LoVo (cell line): ENCODE data around the gene CCDC91.
"Not testable (repeated sequence)": the region's sequence is repeated elsewhere in the genome, so short reads cannot be mapped to it uniquely, and the experiment has no call there.

Experiments
- DNase-seq: peaks from one replicate; pipeline ENCODE4 v3.0.0-alpha.2; 2016; ENCODE audit warnings: low spot score

Gene CCDC91

DNA sequence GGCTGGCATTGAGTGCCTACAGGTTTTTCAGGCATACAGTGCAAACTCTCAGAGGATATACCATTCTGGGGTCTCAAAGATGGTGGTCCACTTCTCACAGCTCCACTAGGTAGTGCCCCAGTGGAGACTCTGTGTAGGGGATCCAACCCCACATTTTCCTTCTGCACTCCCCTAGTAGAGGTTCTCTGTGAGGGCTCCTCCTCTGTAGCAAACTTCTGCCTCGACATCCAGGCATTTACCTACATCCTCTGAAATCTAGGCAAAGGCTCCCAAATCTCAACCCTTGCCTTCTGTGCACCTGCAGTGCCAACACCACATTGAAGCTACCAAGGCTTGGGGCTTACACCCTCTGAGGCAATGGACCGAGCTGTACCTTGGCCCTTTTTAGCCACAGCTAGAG lies 179.2 kb downstream of the CCDC91 start:
- no peak for DNase-seq

DNA sequence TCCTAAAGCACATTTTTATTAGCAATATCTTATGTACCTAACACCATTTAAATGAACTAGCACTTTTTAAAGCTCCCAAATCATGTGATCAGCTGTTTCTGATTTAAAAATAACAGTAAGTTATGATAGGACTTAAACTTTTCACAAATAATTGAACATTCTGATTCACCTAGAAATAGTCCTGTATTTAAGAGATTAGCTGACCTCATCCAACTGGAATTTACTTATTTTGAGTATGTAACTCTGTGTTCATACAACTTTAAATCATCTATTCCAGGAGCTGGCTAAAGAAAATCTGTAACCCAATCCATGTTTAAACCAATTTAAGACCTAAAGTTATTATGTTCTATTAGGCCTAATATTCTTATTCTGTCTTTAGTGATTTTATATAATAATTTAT lies 184.3 kb downstream of the CCDC91 start:
- DNase-seq, result no peak

DNA sequence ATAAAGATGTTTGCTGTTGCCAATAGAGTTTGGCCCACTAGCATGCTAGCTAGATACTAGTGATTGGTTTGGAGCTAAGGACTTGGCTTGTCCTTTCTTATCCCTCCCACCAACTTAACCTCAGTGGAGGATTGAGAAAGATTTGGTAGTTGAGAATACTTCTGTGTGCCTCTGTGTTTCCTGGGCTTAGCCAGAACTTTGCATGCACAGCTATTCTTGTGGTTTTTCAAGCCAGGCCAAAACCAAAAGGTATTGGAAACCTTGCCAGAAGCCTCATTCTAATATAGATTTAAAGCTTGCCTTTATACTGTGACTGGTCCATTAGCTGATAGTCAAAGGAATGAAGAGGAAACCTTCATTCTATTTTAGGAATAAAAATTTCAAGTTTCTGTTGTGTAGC lies 188.5 kb downstream of the CCDC91 start:
- no peak for DNase-seq

DNA sequence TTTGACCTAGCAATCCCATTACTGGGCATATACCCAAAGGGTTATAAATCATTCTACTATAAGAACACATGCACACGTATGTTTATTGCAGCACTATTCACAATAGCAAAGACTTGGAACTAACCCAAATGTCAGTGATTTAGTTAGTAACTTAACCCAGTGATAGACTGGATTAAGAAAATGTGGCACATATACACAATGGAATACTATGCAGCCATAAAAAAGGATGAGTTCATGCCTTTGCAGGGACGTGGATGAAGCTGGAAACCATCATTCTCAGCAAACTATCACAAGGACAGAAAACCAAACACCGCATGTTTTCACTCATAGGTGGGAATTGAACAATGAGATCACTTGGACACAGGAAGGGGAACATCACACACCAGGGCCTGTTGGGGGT lies 189.5 kb downstream of the CCDC91 start:
- not testable (repeated sequence) for DNase-seq

DNA sequence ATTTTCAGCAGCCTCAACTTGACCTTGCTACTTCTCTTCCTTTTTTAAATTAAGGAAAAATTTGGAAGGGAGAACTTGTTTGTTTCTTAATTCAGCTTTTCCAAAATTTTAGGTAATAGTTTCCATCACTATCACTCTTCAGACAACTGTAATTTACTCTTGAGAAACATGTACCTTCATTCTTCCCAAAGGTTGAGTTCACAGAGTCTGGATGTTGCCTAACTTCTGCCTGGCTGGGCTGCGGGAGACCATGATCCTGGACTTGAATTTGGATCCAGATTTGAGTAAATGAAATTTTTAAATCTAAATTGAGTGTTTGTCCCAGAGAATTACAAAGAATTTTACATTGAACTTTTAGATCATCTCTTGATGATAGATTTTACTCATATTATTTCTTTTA lies 193.1 kb downstream of the CCDC91 start:
- DNase-seq, result no peak

DNA sequence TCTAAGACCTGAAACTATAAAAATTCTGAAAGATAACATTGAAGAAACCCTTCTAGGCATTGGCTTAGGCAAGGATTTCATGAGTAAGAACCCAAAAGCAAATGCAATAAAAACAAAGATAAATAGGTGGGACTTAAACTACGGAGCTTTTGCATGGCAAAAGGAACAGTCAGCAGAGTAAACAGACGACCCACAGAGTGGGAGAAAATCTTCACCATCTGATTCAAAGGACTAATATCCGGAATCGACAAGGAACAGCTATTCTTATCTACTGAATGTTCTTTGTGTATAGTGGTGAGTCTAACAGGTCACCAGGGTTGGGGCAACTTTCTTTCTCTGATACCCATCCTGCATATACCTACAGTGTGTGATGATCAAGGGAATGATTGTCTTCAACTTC lies 198.6 kb downstream of the CCDC91 start:
- DNase-seq, result no peak

DNA sequence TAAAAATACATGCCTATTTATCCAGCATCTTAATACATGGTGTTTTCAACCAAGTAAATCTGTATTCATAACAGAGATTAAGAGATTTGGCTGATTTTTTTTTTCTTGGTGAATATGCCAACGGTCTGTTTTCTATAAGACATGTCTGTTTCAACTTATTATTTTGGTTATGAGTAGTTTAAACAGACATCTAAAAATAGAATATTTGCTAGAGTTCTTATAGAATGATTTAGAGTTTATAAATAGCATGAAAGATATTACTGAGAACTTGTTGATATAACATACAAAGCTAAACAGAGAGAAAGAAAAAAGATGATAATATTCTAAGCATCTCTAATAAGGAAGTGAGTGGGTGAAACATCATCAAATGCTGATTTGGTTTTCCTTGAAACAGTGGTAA lies 199.9 kb downstream of the CCDC91 start:
- no peak for DNase-seq

DNA sequence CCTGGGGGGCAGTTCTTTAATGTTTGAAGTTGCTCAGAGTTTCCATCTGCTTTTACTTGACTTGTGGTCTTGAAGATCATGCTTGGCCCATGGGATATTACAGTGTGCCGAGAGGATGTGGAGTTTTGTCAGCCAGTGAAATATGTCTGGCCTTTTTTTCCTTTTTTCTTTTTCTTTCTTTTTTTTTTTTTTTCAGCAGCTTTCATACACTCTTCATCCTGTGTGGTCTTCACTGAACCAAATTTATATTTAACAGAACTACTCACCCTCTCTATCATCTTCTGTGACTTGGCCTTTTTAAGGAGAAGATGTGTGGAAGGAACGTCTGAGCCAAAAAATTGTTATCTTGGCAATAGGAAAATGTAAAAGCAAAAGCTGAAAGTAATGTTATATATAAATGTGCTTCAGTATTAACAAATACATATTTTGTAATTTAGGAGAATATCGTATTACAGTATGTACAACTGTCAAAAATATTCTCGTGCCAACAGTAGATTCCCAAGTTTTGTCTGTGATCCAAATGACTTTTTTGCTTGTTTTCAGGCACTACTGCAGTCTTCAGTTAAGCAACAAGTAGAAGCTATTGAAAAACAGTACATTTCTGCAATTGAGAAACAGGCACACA lies 200.6 kb downstream of the CCDC91 start:
- no peak for DNase-seq

DNA sequence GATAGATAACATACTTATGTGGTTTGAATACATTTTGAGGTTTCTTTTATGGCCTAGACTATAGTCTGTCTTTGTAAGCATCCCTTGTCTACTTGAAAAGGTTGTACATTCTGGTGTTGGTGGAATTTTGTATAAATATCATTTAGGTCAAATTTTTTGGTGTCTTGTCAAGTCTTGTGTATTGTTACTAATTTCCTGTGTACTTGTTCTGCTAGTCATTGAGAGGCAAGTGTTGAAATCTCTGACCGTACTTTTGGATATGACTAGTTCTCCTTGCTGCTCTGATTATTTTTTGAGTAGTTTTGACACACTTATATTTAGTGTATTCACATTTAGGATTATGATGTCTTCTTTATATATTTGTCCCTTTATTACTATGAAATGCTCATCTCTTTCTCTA lies 219.6 kb downstream of the CCDC91 start:
- DNase-seq, result no peak

DNA sequence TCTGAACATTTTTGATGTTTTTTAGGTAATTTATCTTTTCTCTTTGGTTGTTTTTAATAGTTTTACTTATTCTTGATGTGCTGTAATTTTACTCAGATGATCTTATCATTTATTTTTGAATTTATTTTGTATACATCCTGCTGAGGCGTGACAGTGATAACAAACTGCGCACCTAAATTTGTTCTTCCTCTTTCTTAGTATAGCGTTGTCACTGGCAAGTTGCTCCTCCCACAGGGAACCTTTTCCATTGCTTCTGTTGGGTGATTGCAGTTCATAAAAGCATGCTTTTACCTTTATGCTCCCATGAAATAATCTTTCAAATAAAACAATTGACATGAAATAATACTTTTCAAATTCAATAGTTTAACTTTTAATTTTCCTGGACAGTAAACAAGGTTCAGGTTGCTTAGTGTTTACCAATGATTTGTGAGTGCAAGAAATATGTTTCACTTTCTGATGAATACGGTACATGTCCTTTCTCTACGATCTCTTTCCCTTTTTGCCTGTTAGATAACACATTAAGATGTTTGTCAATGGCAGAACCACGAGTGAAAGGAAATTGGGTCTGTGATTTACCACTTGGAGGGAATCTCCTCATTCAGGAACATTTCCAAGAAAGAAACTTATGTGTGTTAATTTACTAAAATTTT lies 223.3 kb downstream of the CCDC91 start:
- DNase-seq, result no peak

DNA sequence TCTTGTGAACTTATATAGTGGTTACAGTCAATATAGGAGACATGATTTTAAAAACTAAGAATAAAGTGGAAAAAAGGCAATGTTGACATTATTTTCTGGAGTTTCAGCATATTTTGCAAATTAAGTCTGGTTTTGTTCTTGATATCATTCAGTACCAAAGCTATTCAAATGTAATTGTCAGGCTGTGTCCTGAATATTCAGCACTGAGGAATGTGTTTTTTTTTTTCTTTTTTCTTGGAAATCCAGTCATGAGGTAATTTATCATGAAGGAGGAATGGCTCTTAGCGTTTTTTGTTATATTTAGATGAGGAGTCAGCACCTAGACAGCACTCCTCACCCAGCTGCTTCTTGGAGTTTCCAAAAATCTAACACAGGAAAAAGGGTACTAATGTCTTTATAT lies 225.5 kb downstream of the CCDC91 start:
- no peak for DNase-seq

DNA sequence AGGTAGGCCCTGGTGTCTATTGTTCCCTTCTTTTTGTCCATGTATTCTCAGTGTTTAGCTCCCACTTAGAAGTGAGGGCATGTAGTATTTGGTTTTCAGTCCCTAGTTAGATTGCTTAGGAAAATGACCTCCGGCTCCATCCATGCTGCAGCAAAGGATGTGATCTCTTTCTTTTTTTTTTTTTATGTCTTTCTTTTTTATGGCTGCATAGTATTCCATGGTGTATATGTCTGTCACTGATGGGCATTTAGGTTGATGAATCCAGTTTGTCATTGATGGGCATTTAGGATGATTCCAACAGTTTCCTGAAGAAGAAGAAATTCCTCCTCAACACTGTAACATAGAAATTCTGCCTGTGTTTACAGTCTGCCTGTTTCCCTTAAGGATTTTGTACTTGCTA lies 231.1 kb downstream of the CCDC91 start:
- DNase-seq, result no peak

DNA sequence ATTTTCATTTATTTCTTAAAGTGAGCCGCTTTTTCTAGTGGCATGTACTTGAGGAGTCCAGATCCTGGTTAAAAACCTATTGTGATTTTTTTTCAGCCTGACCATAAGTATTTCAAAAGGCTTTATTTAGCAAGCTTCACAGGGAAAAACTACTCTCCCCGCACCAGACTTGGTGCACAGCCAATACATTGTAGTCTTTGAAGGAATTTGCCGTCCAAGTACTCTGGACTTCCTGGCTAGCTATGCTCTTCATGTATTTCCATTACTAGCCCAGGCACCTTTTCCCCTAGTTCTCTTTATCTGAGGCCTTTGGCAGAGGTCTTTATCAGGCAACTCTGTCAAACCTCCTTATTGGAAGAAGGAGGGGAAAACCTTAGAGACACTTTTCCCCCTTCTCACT lies 234.7 kb downstream of the CCDC91 start:
- DNase-seq, result no peak

DNA sequence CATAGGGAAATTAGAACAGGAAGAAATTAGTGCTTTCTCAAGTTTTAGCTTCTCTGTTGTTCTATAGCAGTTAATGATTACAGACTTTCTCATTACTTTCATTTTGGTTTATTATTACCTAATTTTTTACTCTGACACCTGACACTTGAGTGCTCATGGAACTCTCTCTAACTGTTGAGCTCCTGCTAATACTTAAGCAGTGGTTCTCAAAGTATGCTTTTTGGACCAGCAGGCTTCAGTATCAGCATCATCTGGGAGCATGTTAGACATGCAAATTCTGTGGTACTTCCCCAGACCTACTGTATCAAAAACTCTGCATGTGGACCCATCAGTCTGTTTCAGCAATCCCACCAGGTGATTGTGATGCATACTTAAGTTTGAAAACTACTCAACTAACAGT lies 235.3 kb downstream of the CCDC91 start:
- no peak for DNase-seq

DNA sequence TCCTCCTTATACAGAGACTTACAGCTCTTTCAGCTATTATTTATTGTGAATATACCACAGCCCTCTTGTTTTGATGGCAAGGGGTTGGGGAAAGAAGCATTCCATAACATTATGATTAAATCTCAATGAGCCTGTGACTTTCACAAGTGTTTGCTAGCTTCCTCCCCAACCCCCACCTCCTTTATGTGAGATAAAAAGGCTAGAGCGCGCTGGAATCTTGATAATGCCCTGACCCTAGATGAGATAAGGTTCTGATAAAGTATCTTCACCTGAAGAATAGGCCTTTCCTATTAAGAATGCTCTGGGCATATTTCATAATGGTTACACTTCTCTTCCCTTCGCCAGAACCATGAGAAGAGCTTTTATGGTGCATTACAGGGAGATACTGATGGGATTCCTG lies 236.8 kb downstream of the CCDC91 start:
- no peak for DNase-seq

DNA sequence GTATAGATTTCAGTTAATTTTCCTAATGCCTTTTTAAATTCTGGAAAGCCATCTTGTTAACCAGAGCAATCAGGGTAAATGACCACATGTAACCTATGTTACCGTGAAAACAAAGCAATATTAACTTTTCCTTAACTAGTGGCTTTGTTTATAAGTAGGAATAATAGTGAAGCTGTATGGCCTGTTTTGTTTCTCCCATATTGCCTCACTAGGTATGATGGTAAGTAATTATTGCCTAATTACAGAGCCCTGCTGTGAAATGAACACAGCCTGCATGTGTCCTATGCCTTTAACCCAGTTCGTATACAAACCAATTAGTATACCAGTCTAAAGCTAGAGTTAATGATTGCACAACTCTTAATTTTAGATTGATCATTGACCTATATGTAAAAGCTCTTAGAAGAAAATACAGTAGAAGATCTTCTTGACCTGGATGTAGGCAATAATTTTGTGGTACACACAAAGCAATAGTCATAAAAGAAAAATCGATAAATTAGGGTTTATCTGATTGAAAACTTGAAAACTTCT lies 249.9 kb downstream of the CCDC91 start:
- no peak for DNase-seq

DNA sequence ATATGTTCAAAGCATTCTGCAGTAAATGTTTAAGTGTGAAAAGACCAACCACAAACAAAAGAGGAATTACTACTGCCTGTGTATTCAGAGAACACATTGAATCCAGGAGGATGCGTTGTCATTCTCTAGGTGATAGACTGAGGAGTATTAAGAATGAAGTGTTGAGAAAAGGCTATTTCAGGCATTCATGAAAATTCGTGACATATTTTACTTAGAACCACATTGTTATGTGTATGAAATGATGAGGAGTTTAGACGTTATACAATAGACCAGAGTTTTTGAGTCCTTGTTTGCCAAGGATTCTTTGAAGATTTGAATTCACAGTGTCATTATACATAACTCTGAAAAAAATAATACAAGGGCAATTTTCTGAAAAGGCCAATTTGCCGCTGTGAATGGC lies 251.8 kb downstream of the CCDC91 start:
- DNase-seq, result no peak

DNA sequence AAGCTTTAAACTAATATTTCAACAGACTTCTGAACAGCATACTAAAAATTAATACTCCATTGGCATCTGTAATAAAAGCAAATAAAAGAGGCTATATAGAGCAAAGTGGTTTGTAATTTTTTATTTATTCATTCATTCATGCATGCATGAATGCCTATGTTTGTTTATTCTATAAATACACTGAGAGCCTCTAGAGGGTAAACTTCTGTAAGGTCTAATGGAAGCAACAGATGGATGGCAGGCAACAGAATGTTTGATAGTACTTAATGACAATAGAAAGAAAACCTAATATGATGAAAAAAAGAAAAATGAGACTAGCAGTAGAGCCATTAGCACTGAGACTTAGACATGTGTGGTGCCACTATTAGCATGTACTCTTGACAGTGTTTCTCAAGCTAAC lies 253.1 kb downstream of the CCDC91 start:
- no peak for DNase-seq

DNA sequence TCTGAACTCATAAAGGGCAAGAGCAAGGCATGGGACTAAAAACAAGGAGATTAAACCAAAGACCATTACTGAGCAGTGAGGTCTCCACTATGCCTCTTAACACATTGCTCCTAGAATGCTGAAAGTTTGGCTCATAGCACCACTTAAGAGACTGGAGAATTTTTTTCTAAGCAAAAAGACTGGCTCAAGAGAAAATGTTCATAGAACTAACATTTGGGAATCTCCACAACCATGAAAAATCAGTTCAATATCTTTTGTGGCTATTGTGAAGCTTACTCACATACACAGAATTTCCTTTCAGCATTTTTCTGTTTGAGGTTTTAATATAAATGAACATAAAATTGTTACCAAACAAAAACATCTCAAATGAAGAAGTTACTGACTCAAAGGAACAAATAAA lies 255.8 kb downstream of the CCDC91 start:
- DNase-seq, result no peak

DNA sequence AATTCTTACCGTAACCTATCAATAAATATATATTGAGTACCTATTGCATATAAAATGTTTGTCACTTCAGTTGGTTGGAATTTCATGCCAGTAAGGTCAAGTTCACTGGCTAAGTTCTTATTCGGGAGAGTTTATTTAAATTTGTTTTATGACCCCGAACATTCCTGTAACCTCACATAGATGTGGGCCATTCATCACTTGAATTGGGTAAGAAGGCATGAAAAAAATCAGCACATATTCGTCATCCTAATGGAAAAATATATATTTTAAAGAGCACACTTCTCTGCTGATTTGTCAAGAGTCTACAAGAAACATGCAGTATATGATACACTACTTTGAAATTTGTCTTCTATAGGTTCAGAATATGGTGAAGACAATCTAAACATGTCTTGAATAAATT lies 263.4 kb downstream of the CCDC91 start:
- DNase-seq, result no peak

DNA sequence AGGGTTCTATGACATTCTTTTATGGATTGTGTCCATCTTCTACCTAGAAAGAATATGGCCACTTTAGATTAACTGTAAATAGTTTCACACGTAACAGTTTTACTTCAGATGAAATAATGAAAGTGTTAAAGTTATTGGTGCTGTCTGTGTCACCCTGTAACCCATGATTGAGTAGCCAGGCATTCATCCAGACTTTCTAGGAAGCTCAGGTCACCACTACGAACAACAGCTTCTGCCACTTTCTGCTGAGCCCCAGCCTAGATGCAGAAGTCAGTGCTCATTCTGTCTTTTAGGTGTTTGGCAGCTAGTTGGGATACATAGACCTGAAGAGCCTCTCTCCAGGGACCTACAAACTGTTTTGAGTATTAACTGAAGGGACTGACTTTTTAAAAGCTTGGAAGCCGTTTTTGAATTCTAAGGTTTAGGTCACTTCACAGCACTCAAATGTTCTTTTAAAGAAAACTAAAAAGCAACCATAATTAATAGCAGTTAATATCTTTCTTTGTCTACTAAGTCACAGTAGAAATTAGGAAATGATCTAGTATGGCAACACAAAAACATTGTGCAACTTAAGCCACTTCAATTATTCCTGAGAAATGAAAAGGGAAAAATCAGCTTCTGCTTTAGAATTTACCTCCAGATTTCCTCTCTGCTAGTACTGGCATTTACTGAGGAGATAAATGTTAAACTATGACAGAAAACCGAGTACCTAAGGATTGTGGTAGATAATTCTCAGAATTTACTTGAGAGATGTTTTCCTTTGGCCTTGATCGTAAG lies 266.9 kb downstream of the CCDC91 start:
- no peak for DNase-seq

DNA sequence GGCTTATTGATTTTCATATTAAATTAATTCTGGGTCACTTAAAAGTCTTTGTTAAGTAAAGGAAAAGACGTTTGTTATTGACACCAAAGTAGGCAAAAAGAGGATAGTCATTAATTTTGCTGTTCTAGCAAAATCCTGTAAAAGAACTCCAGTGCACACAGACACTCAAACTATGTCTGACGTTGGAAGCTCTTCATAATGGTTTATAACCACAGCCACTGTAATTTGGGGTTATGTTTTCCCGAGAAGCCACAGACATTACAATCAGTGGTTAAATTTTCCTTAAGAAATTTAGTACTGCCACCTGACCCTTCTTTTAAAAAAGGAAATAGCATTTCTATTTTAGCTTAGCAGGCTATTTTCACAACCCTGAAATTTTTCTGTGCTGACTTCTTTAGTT lies 267.5 kb downstream of the CCDC91 start:
- no peak for DNase-seq

DNA sequence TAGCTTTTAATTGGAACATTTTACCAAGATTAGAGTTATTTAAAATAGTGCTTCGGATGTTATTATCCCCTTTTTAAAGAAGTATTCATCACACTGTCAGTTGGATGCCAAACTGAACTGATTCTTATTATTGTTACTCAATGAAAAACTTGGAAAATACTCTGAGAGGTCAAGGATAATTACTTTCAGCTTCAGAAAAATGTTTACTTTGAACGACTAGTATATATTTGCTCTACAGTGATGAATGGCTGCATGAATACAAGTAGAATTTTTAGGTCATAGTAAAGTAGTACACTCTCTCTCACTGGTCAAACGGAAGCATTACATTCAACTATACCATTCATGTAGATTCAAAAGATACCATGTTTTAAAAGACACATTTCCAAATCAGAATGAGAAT lies 269.2 kb downstream of the CCDC91 start:
- no peak for DNase-seq
